GM23338 (cell line): Measurements from ENCODE around the gene STXBP5. TPM values are rescaled to one million over a fixed set of nuclear protein-coding genes. Genes with fewer than 3 reads are reported as not detected.

ENCODE experiments used
- ATAC-seq: fragments of 200-7000 bp; cut with Tn5 transposase; 3 replicates; pipeline ENCODE4 v1.9.1; 2020
- DNase-seq: peaks from one replicate; pipeline ENCODE4 v3.0.0-alpha.2; 2015; ENCODE audit warnings: low spot score
- H2AFZ ChIP-seq: fragments of 200-600 bp; sonication (generic); 2 replicates; pipeline ENCODE4 v1.8.0; 2016; ENCODE audit warnings: antibody characterized with exemption, mild to moderate bottlenecking, moderate library complexity
- H3F3A ChIP-seq: fragments of 200-600 bp; sonication (generic); replicated peaks from 2 replicates; pipeline ENCODE4 v1.8.0; 2017; ENCODE audit warnings: antibody characterized with exemption, mixed run types, low read depth
- H3K27ac ChIP-seq: fragments of 200-600 bp; sonication (generic); 2 replicates; pipeline ENCODE4 v1.6.1; 2016; ENCODE audit warnings: low read depth
- H3K27me3 ChIP-seq: fragments of 200-600 bp; sonication (generic); 2 replicates; pipeline ENCODE4 v1.8.0; 2016; ENCODE audit warnings: mild to moderate bottlenecking, mixed run types, moderate library complexity; ENCODE audit not compliant: insufficient read depth
- H3K36me3 ChIP-seq: fragments of 200-600 bp; sonication (generic); 2 replicates; pipeline ENCODE4 v1.8.0; 2016; ENCODE audit warnings: mild to moderate bottlenecking; ENCODE audit not compliant: insufficient read depth
- H3K4me1 ChIP-seq: fragments of 200-600 bp; sonication (generic); 2 replicates; pipeline ENCODE4 v1.8.0; 2016; ENCODE audit warnings: mild to moderate bottlenecking, moderate library complexity; ENCODE audit not compliant: insufficient read depth
- H3K4me2 ChIP-seq: fragments of 200-600 bp; sonication (generic); 2 replicates; pipeline ENCODE4 v1.7.1; 2017; ENCODE audit warnings: mixed run types
- H3K4me3 ChIP-seq: fragments of 200-600 bp; sonication (generic); 2 replicates; pipeline ENCODE4 v1.6.1; 2016; ENCODE audit warnings: mixed run types
- H3K79me2 ChIP-seq: fragments of 200-600 bp; sonication (generic); replicated peaks from 2 replicates; pipeline ENCODE4 v1.8.0; 2017; ENCODE audit warnings: mild to moderate bottlenecking; ENCODE audit not compliant: insufficient read depth
- H3K9me2 ChIP-seq: fragments of 200-600 bp; sonication (generic); 2 replicates; pipeline ENCODE4 v1.8.0; 2017; ENCODE audit not compliant: insufficient read depth
- H4K20me1 ChIP-seq: fragments of 200-600 bp; sonication (generic); replicated peaks from 2 replicates; pipeline ENCODE4 v1.8.0; 2017; ENCODE audit warnings: mild to moderate bottlenecking; ENCODE audit not compliant: insufficient read depth
- H3K27ac Mint-ChIP-seq: 2 replicates; pipeline ENCODE4 v1.8.0; 2020; ENCODE audit warnings: inconsistent platforms, mild to moderate bottlenecking, moderate library complexity, mixed read lengths
- H3K27me3 Mint-ChIP-seq: 3 replicates; pipeline ENCODE4 v1.8.0; 2022; ENCODE audit warnings: low read depth, mild to moderate bottlenecking, moderate library complexity, mixed read lengths, inconsistent platforms; ENCODE audit not compliant: insufficient read depth, poor library complexity
- H3K36me3 Mint-ChIP-seq: 3 replicates; pipeline ENCODE4 v1.8.0; 2021; ENCODE audit warnings: low read depth, mild to moderate bottlenecking, inconsistent platforms, moderate library complexity, mixed read lengths
- H3K4me1 Mint-ChIP-seq: 3 replicates; pipeline ENCODE4 v1.8.0; 2020; ENCODE audit warnings: mild to moderate bottlenecking, inconsistent platforms, mixed read lengths
- H3K4me3 Mint-ChIP-seq: 3 replicates; pipeline ENCODE4 v1.8.0; 2021; ENCODE audit warnings: moderate library complexity, mild to moderate bottlenecking, inconsistent platforms, mixed read lengths
- H3K9me3 Mint-ChIP-seq: 3 replicates; pipeline ENCODE4 v1.8.0; 2020; ENCODE audit warnings: moderate library complexity, mild to moderate bottlenecking, inconsistent platforms, mixed read lengths
- CREB1 ChIP-seq: fragments of 250-450 bp; sonication (Bioruptor Pico); IDR thresholded peaks from 2 replicates; pipeline ENCODE4 v1.5.0; 2020; ENCODE audit warnings: low read depth, mild to moderate bottlenecking, moderate library complexity
- CTCF ChIP-seq, 2 experiments: fragments of 200-600 bp in 1 of 2; sonication (generic) in 1 of 2; conservative IDR thresholded peaks; 2 replicates each; pipeline versions ENCODE4 v1.5.1 to v1.6.1; 2016 to 2017; ENCODE audit warnings: antibody characterized with exemption in 2 of 2, low read depth in 2 of 2, mild to moderate bottlenecking in 2 of 2, moderate library complexity in 1 of 2
- ETS1 ChIP-seq: IDR thresholded peaks from 2 replicates; pipeline ENCODE4 v1.6.1; 2016; ENCODE audit warnings: antibody characterized with exemption
- EZH2 ChIP-seq: fragments of 200-600 bp; sonication (generic); IDR thresholded peaks from one replicate; pipeline ENCODE4 v1.8.0; 2017; ENCODE audit warnings: antibody characterized with exemption, mild to moderate bottlenecking, low read depth; ENCODE audit not compliant: unreplicated experiment
- EZH2phosphoT487 ChIP-seq: fragments of 200-600 bp; sonication (generic); IDR thresholded peaks from one replicate; pipeline ENCODE4 v1.8.1; 2018; ENCODE audit warnings: antibody characterized with exemption; ENCODE audit not compliant: unreplicated experiment
- JUNB ChIP-seq: IDR thresholded peaks from one replicate; pipeline ENCODE4 v1.6.1; 2016; ENCODE audit warnings: antibody characterized with exemption; ENCODE audit not compliant: unreplicated experiment
- NANOG ChIP-seq: IDR thresholded peaks from 2 replicates; pipeline ENCODE4 v1.6.1; 2016; ENCODE audit warnings: antibody characterized with exemption, borderline replicate concordance
- POLR2AphosphoS5 ChIP-seq: IDR thresholded peaks from 2 replicates; pipeline ENCODE4 v1.6.1; 2016; ENCODE audit warnings: antibody characterized with exemption, low read depth
- REST ChIP-seq: IDR thresholded peaks from one replicate; pipeline ENCODE4 v1.6.1; 2018; ENCODE audit warnings: antibody characterized with exemption; ENCODE audit not compliant: unreplicated experiment
- STAT1 ChIP-seq: IDR thresholded peaks from one replicate; pipeline ENCODE4 v1.6.1; 2016; ENCODE audit warnings: antibody characterized with exemption; ENCODE audit not compliant: unreplicated experiment
- ZNF114 ChIP-seq: fragments of 250-450 bp; sonication (Bioruptor Pico); IDR thresholded peaks from 2 replicates; pipeline ENCODE4 v1.5.0; 2020; ENCODE audit warnings: mild to moderate bottlenecking, moderate library complexity
- ZNF331 ChIP-seq: fragments of 250-450 bp; sonication (Bioruptor Pico); IDR thresholded peaks from 2 replicates; pipeline ENCODE4 v1.5.0; 2020; ENCODE audit warnings: low read depth, mild to moderate bottlenecking, moderate library complexity
- ZNF462 ChIP-seq: fragments of 250-450 bp; sonication (Bioruptor Pico); IDR thresholded peaks from 2 replicates; pipeline ENCODE4 v1.5.0; 2020; ENCODE audit warnings: mild to moderate bottlenecking, moderate library complexity
- polyA plus RNA-seq: library from polyadenylated mRNA; unstranded; fragments of >200 nt; fragmentation: Nextera tagmentation; extraction: Ambion mirVana; gene quantifications from 2 replicates; pipeline ENCODE4 v1.2.1, GENCODE V29; 2016
- total RNA-seq: library from RNA; depleted of rRNA; stranded (reverse); fragments of >200 nt; shearing (Covaris generic); gene quantifications from 2 replicates; pipeline ENCODE4 v1.2.3, GENCODE V29; 2014

The STXBP5 gene
- total and polyA plus RNA-seq, 2 experiments from 2014 or later, result 3.9 to 17.8 TPM

- H3K4me3 Mint-ChIP-seq, result no peak overlapping the region
- Histone ChIP-seq H3K36me3 (no peaks in the 10 kb centered on the region), H3K27me3 (peaks cover 55% of the 10 kb centered on the region), H3K27ac (no peak overlapping the region), H4K20me1 (no peaks in the 10 kb centered on the region; the same call in 1 of the 2 replicates), H3K4me2 (no peak overlapping the region), H3K4me1 (peaks cover 13% of the 10 kb centered on the region), H3K79me2 (no peaks in the 10 kb centered on the region), H2AFZ (no peak overlapping the region), H3F3A (0 out of 2 replicates have a peak, but pooled peaks cover 5% of the 10 kb centered on the region), H3K4me3 (no peak overlapping the region), H3K9me2 (no peaks in the 10 kb centered on the region)
- H3K27ac Mint-ChIP-seq, result no peak overlapping the region
- H3K27me3 Mint-ChIP-seq, result peaks cover 35% of the 10 kb centered on the region
- ATAC-seq (no peak), DNase-seq (no peak)
- H3K9me3 Mint-ChIP-seq, result peaks cover 2% of the 10 kb centered on the region; the same call in 1 of the 3 replicates
- no peak for TF ChIP-seq STAT1
- TF ChIP-seq EZH2phosphoT487, result no peak
- TF ChIP-seq ETS1, result no peak
- no peak for TF ChIP-seq EZH2
- TF ChIP-seq NANOG, result no peak
- TF ChIP-seq ZNF462 (CRISPR knock-in tag), result no peak
- no peak for TF ChIP-seq CTCF (conservative IDR thresholded peaks at IDR 0.05; ENCODE audit: low read depth in 2 of 2)
- TF ChIP-seq ZNF331, result no peak
- no peak for TF ChIP-seq REST
- TF ChIP-seq JUNB, result no peak
- no peak for TF ChIP-seq POLR2AphosphoS5
- no peak for TF ChIP-seq ZNF114 (CRISPR knock-in tag)
- no peak for TF ChIP-seq CREB1
- peaks cover 18% of the 10 kb centered on the region for H3K4me1 Mint-ChIP-seq
- H3K36me3 Mint-ChIP-seq, result no peaks in the 10 kb centered on the region
These were observed 230.3 kb downstream of the STXBP5 start for GRCh38 chr6:147434516-147434915.
